ENCODE results near the gene SYT2. TPM values are rescaled to one million over a fixed set of nuclear protein-coding genes. Genes with fewer than 3 reads are reported as not detected.

SYT2 gene
- total RNA-seq, 1 donor from 2014 or later, result not detected

DNA sequence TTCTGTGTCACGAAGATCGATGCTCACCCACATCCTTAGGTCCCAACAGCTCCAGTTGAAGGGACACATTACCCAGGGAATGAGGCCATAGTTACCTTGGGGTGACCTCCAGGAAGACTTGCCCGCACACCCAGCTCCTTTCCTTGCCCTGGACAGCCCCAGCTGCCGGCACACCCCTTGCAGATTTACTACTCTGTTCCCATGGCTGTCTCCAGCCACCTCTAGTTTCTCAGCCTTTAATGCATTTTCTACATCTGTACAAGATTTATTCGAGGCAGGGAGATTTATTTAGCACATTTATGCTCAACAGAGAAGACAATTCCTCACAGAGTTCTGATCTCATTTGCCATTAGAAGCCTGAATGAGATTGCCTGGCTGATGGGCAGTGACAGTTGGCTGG is 36.7 kb downstream of the SYT2 start:
- Histone ChIP-seq H3K27me3 (ENCODE audit: low read depth) (no peaks in the 10 kb centered on the region), H3K4me1 (no peaks in the 10 kb centered on the region), H3K9me3 (peaks cover 8% of the 10 kb centered on the region), H3K27ac (no peak overlapping the region), H3K4me3 (no peak overlapping the region), H3K36me3 (no peaks in the 10 kb centered on the region)
- TF ChIP-seq, protein P1, sequence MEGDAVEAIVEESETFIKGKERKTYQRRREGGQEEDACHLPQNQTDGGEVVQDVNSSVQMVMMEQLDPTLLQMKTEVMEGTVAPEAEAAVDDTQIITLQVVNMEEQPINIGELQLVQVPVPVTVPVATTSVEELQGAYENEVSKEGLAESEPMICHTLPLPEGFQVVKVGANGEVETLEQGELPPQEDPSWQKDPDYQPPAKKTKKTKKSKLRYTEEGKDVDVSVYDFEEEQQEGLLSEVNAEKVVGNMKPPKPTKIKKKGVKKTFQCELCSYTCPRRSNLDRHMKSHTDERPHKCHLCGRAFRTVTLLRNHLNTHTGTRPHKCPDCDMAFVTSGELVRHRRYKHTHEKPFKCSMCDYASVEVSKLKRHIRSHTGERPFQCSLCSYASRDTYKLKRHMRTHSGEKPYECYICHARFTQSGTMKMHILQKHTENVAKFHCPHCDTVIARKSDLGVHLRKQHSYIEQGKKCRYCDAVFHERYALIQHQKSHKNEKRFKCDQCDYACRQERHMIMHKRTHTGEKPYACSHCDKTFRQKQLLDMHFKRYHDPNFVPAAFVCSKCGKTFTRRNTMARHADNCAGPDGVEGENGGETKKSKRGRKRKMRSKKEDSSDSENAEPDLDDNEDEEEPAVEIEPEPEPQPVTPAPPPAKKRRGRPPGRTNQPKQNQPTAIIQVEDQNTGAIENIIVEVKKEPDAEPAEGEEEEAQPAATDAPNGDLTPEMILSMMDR (IDR thresholded peaks at IDR 0.05), result no peak
- DNase-seq (no peak), ATAC-seq (no peak)
- intact Hi-C loops (cut with DNase I), result no loop called here

DNA sequence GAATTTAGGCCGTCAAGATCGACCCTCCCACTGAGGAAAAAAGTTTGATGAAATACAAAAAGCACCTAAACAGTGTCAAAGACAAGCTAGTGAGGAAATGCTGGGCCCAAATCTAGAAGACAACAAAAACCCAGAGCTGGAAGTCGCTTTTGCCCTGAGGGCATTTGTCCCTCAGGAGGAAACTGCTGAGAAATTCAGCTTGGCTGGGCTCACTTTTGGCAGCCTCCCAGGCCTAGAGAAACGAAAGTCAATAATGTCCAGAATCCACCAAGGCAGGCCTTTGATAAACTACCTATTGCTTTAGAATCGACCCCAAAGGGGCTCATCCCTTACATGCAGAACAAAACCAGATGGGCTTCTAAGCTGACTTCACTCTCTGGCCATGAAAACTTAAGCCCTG is 38.9 kb downstream of the SYT2 start:
- Histone ChIP-seq H3K4me1 (no peaks in the 10 kb centered on the region), H3K9me3 (no peaks in the 10 kb centered on the region), H3K27me3 (ENCODE audit: low read depth) (no peaks in the 10 kb centered on the region), H3K27ac (no peak overlapping the region), H3K36me3 (no peaks in the 10 kb centered on the region), H3K4me3 (no peak overlapping the region)
- ATAC-seq (no peak), DNase-seq (no peak)
- TF ChIP-seq, protein P1 (IDR thresholded peaks at IDR 0.05), result no peak
- intact Hi-C loops (cut with DNase I), result no loop called here

DNA sequence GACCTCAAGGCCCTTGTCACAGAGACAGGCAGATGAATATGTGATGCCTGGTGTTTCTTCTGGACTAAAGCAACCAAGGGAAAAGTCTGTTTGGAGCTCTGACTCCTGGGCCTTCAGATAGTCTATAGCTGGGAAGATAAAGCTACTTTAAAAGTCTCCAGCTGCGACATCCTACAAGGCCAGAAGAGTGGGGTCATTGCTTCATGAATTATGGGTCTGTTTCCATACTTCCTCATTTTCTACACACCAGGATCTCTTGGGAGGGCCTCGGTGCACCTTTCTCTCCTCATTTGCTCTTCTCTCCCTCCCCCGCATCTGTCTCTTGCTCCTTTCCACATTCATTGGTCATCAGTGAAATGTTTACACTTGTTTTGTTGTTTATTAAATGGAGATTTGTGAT is 44.8 kb downstream of the SYT2 start:
- H3K36me3 ChIP-seq, result no peaks in the 10 kb centered on the region
- DNase-seq, result no peak
- H3K27me3 ChIP-seq (ENCODE audit: low read depth), result peaks cover 29% of the 10 kb centered on the region
- TF ChIP-seq, protein P1 (IDR thresholded peaks at IDR 0.05), result no peak
- ATAC-seq, result no peak
- intact Hi-C loops (cut with DNase I), result no loop called here
- no peak overlapping the region for H3K4me3 ChIP-seq
- no peaks in the 10 kb centered on the region for H3K4me1 ChIP-seq
- H3K9me3 ChIP-seq, result no peaks in the 10 kb centered on the region
- no peak overlapping the region for H3K27ac ChIP-seq

DNA sequence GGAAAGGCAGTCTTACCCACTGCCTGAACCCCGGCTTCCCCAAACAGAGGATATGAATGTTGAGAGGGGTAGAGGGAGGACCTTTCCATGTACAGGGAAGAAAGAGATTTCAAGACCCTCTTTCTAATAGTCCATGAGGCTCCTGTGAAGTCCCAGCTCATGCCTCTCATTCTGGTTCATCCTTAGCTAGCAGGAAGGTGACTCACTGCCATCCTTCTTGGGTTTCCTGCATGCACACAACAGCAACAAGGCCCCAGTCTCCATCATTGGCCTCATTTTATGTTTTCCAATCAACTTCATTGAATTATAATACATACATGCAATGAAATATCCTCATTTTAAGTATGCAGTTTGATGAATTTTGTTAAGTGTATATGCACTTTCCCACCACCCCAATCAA is 46.2 kb downstream of the SYT2 start:
- H3K27ac ChIP-seq, result no peak overlapping the region
- H3K27me3 ChIP-seq (ENCODE audit: low read depth), result peaks cover 42% of the 10 kb centered on the region
- H3K4me3 ChIP-seq, result no peak overlapping the region
- TF ChIP-seq, protein P1 (IDR thresholded peaks at IDR 0.05), result no peak
- H3K4me1 ChIP-seq, result no peaks in the 10 kb centered on the region
- no peaks in the 10 kb centered on the region for H3K36me3 ChIP-seq
- H3K9me3 ChIP-seq, result no peaks in the 10 kb centered on the region
- intact Hi-C loops (cut with DNase I), result no loop called here
- DNase-seq (no peak), ATAC-seq (no peak)

DNA sequence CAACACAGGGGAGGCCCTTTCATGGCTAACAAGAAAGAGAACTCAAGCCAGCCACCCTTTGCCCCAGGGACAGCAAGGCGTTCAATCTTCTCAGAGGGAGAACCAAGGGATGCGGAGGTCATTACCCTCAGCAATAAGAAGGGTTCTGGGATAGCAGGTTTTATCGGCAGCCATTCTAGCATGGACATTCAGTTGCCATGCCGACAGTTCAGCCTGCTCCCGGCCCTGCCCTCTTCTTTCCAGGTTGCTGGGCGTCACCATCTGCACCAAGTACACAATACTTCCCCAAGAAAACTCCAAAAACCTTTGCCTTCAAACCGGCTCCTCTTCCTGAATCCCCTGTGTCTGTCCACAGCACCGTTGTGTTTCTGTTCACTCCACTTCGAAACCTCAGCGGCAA is 47.1 kb downstream of the SYT2 start:
- no peak overlapping the region for H3K27ac ChIP-seq
- ATAC-seq (no peak), DNase-seq (no peak)
- no peaks in the 10 kb centered on the region for H3K4me1 ChIP-seq
- TF ChIP-seq, protein P1 (IDR thresholded peaks at IDR 0.05), result no peak
- H3K27me3 ChIP-seq (ENCODE audit: low read depth), result peaks cover 52% of the 10 kb centered on the region
- no peak overlapping the region for H3K4me3 ChIP-seq
- no peaks in the 10 kb centered on the region for H3K36me3 ChIP-seq
- no peaks in the 10 kb centered on the region for H3K9me3 ChIP-seq
- intact Hi-C loops (cut with DNase I), result no loop called here

DNA sequence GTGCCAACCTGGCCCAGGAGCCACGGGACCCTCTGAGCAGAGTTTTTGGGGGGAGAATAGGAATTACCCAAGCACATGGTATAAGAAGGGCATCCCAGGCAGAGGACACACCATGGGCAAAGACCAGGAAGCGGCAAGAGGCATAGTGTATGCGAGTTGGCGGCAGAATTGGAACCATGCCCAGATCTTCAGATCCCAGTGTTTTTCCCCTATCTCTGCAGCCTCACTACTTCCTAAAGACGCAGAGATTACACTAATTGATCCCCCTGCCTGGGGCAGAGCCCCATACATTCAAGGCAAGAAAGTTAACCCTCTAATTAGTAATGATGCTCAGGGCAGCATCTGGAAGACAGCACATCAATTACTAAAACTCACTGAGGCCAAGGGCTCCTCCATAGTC is 48.2 kb downstream of the SYT2 start:
- intact Hi-C loops (cut with DNase I), result no loop called here
- TF ChIP-seq, protein P1 (IDR thresholded peaks at IDR 0.05), result no peak
- ATAC-seq, result no peak
- Histone ChIP-seq H3K27me3 (ENCODE audit: low read depth) (peaks cover 60% of the 10 kb centered on the region), H3K27ac (no peak overlapping the region), H3K4me1 (no peaks in the 10 kb centered on the region), H3K36me3 (no peaks in the 10 kb centered on the region), H3K4me3 (no peak overlapping the region), H3K9me3 (no peaks in the 10 kb centered on the region)
- DNase-seq, result no peak
